Measurements from ENCODE around the gene DTHD1.

The DTHD1 gene

DNA sequence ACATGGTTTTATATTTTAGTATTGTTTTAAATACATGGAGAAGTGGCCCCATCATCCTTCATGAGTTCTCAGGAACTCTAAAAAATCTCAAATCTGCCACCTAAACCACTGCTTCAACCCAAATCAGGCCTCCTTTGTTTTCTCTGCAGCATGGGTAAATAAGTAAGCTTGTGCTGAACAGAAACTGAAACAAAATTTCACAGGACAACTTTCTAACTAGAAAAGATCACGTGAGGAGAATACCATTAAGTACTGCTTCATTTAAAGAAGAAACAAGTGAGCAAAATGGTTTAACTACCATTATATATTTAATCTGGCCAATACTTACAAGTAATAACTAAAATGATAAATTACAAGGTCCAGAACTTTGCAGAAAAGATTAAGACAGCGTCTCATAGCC lies 39.6 kb upstream of the DTHD1 start:
- TF ChIP-seq SIN3A (IDR thresholded peaks at IDR 0.05; ENCODE audit: borderline replicate concordance, insufficient read depth, low read length) (no peak), TAF1 (IDR thresholded peaks at IDR 0.05; ENCODE audit: borderline replicate concordance, insufficient read depth, low read length) (no peak), POLR2AphosphoS5 (IDR thresholded peaks at IDR 0.05; ENCODE audit: low read depth, low read length) (no peak), FOXP2 (optimal IDR thresholded peaks at IDR 0.05; ENCODE audit: borderline replicate concordance, extremely low read depth, extremely low read length, insufficient read depth) (no peak)
- TF ChIP-seq, protein P1, sequence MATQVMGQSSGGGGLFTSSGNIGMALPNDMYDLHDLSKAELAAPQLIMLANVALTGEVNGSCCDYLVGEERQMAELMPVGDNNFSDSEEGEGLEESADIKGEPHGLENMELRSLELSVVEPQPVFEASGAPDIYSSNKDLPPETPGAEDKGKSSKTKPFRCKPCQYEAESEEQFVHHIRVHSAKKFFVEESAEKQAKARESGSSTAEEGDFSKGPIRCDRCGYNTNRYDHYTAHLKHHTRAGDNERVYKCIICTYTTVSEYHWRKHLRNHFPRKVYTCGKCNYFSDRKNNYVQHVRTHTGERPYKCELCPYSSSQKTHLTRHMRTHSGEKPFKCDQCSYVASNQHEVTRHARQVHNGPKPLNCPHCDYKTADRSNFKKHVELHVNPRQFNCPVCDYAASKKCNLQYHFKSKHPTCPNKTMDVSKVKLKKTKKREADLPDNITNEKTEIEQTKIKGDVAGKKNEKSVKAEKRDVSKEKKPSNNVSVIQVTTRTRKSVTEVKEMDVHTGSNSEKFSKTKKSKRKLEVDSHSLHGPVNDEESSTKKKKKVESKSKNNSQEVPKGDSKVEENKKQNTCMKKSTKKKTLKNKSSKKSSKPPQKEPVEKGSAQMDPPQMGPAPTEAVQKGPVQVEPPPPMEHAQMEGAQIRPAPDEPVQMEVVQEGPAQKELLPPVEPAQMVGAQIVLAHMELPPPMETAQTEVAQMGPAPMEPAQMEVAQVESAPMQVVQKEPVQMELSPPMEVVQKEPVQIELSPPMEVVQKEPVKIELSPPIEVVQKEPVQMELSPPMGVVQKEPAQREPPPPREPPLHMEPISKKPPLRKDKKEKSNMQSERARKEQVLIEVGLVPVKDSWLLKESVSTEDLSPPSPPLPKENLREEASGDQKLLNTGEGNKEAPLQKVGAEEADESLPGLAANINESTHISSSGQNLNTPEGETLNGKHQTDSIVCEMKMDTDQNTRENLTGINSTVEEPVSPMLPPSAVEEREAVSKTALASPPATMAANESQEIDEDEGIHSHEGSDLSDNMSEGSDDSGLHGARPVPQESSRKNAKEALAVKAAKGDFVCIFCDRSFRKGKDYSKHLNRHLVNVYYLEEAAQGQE (IDR thresholded peaks at IDR 0.05; ENCODE audit: insufficient read depth in 1 of 2, low read depth in 2 of 2, low read length in 2 of 2) = no peak

DNA sequence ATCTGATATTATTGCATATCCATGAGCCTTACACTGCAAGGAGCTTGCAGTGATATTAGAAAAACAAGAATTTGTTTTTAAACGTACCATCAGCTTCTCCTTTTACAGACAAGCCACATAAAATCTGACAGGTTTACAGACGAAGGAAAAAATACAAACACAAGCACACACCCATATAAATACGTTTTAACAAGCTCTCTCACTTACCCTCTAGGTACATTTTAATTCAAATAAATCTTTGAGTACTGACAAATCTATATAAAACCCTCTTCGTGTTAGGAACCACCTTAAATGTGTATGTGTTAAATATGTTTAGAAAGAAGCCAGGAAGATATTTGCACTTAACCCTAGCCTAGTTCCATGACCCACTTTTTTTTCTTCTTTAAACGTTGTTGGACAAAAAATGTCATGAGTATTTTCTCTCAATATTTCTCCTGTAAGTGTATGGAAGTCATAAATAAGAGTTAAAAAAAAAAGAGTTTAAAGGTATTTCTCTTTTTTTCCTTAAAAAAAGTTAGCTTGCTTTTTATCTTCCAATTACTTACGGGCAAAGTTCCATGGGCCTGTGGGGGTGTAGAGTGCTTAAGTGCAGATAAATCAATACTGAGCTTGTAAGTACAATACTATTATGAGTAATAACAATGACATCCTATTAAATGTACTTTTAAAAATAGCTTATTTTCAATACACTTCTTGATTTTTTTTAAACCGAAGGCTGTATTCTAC lies 38.6 kb upstream of the DTHD1 start:
- no peak for TF ChIP-seq TAF1 (IDR thresholded peaks at IDR 0.05; ENCODE audit: borderline replicate concordance, insufficient read depth, low read length)
- TF ChIP-seq, protein P1 (IDR thresholded peaks at IDR 0.05; ENCODE audit: insufficient read depth in 1 of 2, low read depth in 2 of 2, low read length in 2 of 2) = no peak
- no peak for TF ChIP-seq FOXP2 (optimal IDR thresholded peaks at IDR 0.05; ENCODE audit: borderline replicate concordance, extremely low read depth, extremely low read length, insufficient read depth)
- TF ChIP-seq SIN3A (IDR thresholded peaks at IDR 0.05; ENCODE audit: borderline replicate concordance, insufficient read depth, low read length) = no peak
- TF ChIP-seq POLR2AphosphoS5 (IDR thresholded peaks at IDR 0.05; ENCODE audit: low read depth, low read length) = no peak

DNA sequence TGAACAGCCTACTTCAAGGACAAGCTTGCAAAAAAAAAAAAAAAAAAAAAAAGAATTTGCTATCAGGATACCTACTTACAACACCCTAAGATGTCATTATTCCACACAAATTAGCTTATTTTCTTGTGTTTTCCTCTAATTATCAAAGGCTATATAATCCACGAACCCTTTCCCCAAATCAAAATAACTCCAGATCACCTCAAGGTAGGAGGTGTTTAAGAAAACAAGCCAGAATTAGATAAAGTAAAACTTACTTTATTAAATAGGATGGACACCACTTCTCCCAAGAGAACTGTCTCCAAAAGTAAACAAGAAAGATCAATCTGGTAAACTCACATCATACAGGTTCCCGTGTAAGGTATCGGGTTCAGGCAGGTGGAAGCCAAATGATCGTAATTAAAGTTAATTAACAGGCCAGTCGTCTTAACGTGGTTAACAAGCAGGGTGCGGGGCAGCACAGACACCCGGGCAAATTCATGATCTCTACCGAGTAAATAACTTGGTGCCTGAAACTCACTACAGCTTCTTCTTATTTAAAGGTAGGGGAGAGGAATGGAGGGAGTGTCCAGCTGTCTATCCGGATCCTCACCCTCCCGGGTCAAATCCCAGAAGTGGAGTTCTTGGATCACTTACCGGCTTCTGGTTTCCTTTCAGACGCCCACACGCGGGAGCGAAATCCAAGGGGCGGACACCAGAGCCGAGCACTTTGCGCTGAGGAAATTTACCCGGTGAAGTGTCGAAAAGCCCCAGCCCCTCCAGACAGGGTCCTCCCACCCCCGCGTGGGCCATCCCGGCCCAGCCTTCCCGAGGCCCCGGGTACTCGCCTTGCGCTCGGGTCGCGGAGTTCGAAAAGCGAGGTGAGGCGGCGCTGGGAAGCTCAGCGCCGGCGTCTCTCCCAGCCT lies 37.8 kb upstream of the DTHD1 start:
- TF ChIP-seq, protein P1 (IDR thresholded peaks at IDR 0.05; ENCODE audit: insufficient read depth in 1 of 2, low read depth in 2 of 2, low read length in 2 of 2) = no peak
- TF ChIP-seq POLR2AphosphoS5 (IDR thresholded peaks at IDR 0.05; ENCODE audit: low read depth, low read length) = no peak
- TF ChIP-seq TAF1 (IDR thresholded peaks at IDR 0.05; ENCODE audit: borderline replicate concordance, insufficient read depth, low read length) = no peak
- no peak for TF ChIP-seq FOXP2 (optimal IDR thresholded peaks at IDR 0.05; ENCODE audit: borderline replicate concordance, extremely low read depth, extremely low read length, insufficient read depth)
- TF ChIP-seq SIN3A (IDR thresholded peaks at IDR 0.05; ENCODE audit: borderline replicate concordance, insufficient read depth, low read length) = no peak

DNA sequence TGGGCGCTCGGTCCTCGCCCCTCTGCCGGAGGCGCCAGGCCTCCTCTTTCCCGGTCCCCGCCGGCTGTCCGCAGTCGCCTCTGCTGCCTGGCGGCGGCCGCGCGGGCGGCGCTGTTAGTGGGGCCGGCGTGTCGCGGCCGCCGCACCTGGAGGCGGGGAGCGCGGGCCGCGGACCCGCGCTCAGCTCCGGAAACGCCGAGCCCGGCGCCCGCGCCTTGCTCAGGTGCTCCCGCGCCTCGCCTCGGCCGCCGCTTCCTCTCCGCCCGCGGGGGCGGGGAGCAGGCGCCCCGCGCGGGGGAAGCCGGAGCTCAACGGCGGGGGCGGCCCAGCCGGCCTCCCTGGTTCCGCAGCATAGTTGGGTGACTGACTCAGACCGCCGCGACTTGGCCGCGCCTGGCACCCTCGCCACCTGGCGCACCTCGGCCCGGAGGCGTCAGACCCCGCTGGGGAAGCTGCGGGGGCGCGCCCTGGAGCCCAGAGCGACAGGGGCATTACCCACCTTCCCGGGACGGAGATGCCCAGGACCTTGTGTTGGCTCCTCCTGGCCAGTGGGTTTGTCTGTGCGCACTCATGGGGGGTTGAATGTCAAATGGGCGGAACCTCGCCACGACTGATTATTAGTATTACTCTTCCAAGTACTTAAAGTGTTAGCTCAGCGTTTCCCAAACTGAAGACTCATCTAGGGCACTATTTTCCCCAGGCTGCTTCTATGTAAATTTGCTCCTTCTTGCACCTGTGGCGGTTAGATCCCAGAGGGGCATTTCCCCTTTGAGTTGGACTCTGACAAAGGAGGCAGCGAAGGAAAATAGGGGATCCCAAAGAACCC lies 36.9 kb upstream of the DTHD1 start, which contains the start of gene ARAP2:
ARAP2 (minus strand) TSS at position 258 of the 826 bp plus-strand sequence. CDS start 15,028 bp downstream, outside the sequence.
- TF ChIP-seq, protein P1 (IDR thresholded peaks at IDR 0.05; ENCODE audit: insufficient read depth in 1 of 2, low read depth in 2 of 2, low read length in 2 of 2) = no peak
- TF ChIP-seq SIN3A (IDR thresholded peaks at IDR 0.05; ENCODE audit: borderline replicate concordance, insufficient read depth, low read length) (no peak), TAF1 (IDR thresholded peaks at IDR 0.05; ENCODE audit: borderline replicate concordance, insufficient read depth, low read length) (no peak), POLR2AphosphoS5 (IDR thresholded peaks at IDR 0.05; ENCODE audit: low read depth, low read length) (no peak), FOXP2 (optimal IDR thresholded peaks at IDR 0.05; ENCODE audit: borderline replicate concordance, extremely low read depth, extremely low read length, insufficient read depth) (no peak)

All from PFSK-1 (cell line).